ENCODE results near the gene RUFY1. TPM values are rescaled to one million over a fixed set of nuclear protein-coding genes. Genes with fewer than 3 reads are reported as not detected.

The RUFY1 gene
- total RNA-seq, 2 experiments from 2014 or later = 35.8 to 47.7 TPM

DNA sequence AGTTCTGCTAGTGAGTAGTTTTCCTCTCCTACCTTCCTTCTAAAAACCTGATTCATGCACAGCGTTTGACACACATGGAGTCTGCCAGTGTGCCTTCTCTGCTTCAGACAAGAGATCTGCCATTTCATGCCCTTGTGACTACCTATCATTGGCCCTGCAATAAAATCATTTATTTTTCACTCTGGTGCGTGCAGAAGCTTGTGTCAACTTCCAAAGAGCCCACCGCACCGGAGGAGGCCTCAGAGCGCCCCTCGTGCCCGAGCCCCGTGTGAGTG lies 59.4 kb downstream of the RUFY1 start:
- no peaks in the 10 kb centered on the region for H3K9me2 ChIP-seq (ENCODE audit: insufficient read depth, low read length)
- CTCF ChIA-PET (ENCODE audit: unreplicated experiment) = no interaction called here
- DNase-seq (ENCODE audit: low spot score) = no peak
- POLR2A ChIA-PET = no interaction called here
- H3K4me2 ChIP-seq (ENCODE audit: low read length) = no peak overlapping the region
- TF ChIP-seq, protein P1, sequence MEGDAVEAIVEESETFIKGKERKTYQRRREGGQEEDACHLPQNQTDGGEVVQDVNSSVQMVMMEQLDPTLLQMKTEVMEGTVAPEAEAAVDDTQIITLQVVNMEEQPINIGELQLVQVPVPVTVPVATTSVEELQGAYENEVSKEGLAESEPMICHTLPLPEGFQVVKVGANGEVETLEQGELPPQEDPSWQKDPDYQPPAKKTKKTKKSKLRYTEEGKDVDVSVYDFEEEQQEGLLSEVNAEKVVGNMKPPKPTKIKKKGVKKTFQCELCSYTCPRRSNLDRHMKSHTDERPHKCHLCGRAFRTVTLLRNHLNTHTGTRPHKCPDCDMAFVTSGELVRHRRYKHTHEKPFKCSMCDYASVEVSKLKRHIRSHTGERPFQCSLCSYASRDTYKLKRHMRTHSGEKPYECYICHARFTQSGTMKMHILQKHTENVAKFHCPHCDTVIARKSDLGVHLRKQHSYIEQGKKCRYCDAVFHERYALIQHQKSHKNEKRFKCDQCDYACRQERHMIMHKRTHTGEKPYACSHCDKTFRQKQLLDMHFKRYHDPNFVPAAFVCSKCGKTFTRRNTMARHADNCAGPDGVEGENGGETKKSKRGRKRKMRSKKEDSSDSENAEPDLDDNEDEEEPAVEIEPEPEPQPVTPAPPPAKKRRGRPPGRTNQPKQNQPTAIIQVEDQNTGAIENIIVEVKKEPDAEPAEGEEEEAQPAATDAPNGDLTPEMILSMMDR (conservative IDR thresholded peaks at IDR 0.05; ENCODE audit: low read length) = no peak
- TF ChIP-seq EZH2phosphoT487 (IDR thresholded peaks at IDR 0.05; ENCODE audit: borderline replicate concordance, low read depth, low read length) = no peak
- no peak overlapping the region for H3K4me3 ChIP-seq (ENCODE audit: low read depth, low read length, poor library complexity, severe bottlenecking)
- H3K9me3 ChIP-seq (ENCODE audit: low read length) = no peaks in the 10 kb centered on the region
- H3K36me3 ChIP-seq (ENCODE audit: insufficient read depth, low read length) = peaks cover 91% of the 10 kb centered on the region
- H3K27ac ChIP-seq (ENCODE audit: low read depth, low read length, poor library complexity, severe bottlenecking) = no peak overlapping the region
- H4K20me1 ChIP-seq (ENCODE audit: insufficient read depth, low read length) = peaks cover 6% of the 10 kb centered on the region; the same call in 1 of the 2 replicates
- H3K4me1 ChIP-seq (ENCODE audit: insufficient read depth, low read length, poor library complexity, severe bottlenecking) = no peaks in the 10 kb centered on the region
- H3K79me2 ChIP-seq (ENCODE audit: insufficient read depth, low read depth, low read length) = peaks cover 11% of the 10 kb centered on the region; the same call in 1 of the 2 replicates
- no TSS peak for BruUV-seq (replicated peaks)
- H2AFZ ChIP-seq (ENCODE audit: low read length) = no peak overlapping the region
- intact Hi-C loops (cut with micrococcal nuclease; ENCODE audit: unreplicated experiment) = no loop called here

DNA sequence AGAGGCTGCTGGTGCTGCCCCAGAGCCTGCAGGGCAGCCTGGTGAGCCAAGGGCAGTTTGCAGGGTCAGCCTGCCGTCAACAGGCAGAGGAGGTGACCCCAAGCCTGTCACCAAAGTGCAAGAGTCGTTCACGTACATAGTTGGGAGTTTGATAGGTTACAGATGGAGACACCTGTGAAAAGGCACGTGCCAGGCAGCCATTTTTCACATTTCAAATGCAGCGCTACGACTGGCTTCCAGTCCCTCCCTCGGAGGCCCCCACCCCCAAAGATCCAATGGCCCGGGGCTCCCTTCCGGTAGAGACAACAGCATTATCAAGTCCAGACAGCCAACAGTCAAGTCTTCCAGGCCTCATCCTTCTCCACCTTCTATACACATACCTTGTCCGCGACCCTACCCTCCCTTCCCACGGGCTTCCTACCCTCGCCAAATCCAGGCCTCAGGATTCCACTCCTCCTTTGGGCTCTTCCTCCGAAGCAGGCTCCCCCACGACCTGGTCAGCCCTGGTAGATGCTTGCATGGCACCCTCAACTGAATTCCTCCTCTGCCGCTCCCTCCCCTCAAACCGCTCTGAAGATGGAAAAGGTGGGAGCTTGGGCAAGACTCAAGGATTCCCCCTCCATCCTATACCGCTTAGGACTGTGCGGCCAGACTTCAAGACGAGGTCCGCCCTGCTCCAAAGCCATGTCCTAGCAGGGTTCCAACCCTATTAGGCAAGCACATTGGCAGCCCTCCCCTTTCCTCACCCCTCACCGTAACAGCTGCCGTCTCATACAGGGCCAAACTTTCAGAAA lies 60.0 kb downstream of the RUFY1 start:
- intact Hi-C loops (cut with micrococcal nuclease; ENCODE audit: unreplicated experiment) = no loop called here
- H3K36me3 ChIP-seq (ENCODE audit: insufficient read depth, low read length) = peaks cover 94% of the 10 kb centered on the region

More for the DNA sequence above, 60.0 kb downstream of the RUFY1 start:
- Histone ChIP-seq H3K9me3 (ENCODE audit: low read length) (no peaks in the 10 kb centered on the region), H3K4me3 (ENCODE audit: low read depth, low read length, poor library complexity, severe bottlenecking) (no peak overlapping the region), H4K20me1 (ENCODE audit: insufficient read depth, low read length) (peaks cover 11% of the 10 kb centered on the region), H3K27ac (ENCODE audit: low read depth, low read length, poor library complexity, severe bottlenecking) (no peak overlapping the region), H3K4me1 (ENCODE audit: insufficient read depth, low read length, poor library complexity, severe bottlenecking) (no peaks in the 10 kb centered on the region), H3K79me2 (ENCODE audit: insufficient read depth, low read depth, low read length) (peaks cover 16% of the 10 kb centered on the region; the same call in 1 of the 2 replicates), H3K9me2 (ENCODE audit: insufficient read depth, low read length) (no peaks in the 10 kb centered on the region), H3K4me2 (ENCODE audit: low read length) (no peak overlapping the region), H2AFZ (ENCODE audit: low read length) (no peak overlapping the region)
- no peak for TF ChIP-seq EZH2phosphoT487 (IDR thresholded peaks at IDR 0.05; ENCODE audit: borderline replicate concordance, low read depth, low read length)
- TF ChIP-seq, protein P1 (conservative IDR thresholded peaks at IDR 0.05; ENCODE audit: low read length) = no peak
- BruUV-seq (replicated peaks) = no TSS peak
- no peak for DNase-seq (ENCODE audit: low spot score)
- POLR2A ChIA-PET = interaction anchor here (1.3 to 1.9 kb wide), 2 partner anchors 11 to 13 kb away, joined by 6 to 11 read pairs; partner anchors contain the start of gene HNRNPH1
- CTCF ChIA-PET (ENCODE audit: unreplicated experiment) = no interaction called here

All from OCI-LY7 (cell line).